ENCODE results near the gene RCOR1.

The RCOR1 gene

DNA sequence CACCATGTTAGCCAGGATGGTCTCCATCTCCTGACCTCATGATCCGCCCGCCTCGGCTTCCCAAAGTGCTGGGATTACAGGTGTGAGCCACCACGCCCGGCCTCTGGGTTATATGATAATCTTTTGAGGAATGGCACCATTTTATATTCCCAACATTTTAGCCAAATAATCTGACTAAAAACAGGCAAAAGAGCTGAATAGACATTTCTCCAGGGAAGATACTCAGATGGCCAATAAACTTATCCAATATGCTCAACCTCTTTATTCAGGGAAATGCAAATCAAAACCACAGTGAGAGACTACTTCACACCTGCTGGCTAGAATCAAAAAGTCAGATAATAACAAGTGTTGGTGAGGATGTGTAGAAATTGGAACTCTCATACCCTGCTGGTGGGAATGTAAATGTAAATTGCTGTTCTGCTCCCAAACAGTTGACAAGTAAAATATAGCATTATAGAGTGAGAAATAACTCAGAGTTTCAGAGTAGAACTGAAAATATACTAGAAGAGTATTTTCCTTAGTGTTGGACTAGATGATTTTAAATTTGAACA is 80.0 kb downstream of the RCOR1 start:
- no peak for DNase-seq (ENCODE audit: low read depth in 1 of 2, low spot score in 1 of 2)
- no peak for TF ChIP-seq SPI1 (IDR thresholded peaks at IDR 0.05; ENCODE audit: borderline replicate concordance, low read depth)
- TF ChIP-seq, protein P1, sequence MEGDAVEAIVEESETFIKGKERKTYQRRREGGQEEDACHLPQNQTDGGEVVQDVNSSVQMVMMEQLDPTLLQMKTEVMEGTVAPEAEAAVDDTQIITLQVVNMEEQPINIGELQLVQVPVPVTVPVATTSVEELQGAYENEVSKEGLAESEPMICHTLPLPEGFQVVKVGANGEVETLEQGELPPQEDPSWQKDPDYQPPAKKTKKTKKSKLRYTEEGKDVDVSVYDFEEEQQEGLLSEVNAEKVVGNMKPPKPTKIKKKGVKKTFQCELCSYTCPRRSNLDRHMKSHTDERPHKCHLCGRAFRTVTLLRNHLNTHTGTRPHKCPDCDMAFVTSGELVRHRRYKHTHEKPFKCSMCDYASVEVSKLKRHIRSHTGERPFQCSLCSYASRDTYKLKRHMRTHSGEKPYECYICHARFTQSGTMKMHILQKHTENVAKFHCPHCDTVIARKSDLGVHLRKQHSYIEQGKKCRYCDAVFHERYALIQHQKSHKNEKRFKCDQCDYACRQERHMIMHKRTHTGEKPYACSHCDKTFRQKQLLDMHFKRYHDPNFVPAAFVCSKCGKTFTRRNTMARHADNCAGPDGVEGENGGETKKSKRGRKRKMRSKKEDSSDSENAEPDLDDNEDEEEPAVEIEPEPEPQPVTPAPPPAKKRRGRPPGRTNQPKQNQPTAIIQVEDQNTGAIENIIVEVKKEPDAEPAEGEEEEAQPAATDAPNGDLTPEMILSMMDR (IDR thresholded peaks at IDR 0.05; ENCODE audit: insufficient read depth, low read length) = no peak
- no peak overlapping the region for H3K4me3 ChIP-seq (replicated peaks; ENCODE audit: insufficient read depth, low read length)
- H3K27ac ChIP-seq (replicated peaks) = no peak overlapping the region
- no peaks in the 10 kb centered on the region for H3K27me3 ChIP-seq (ENCODE audit: insufficient read depth, poor library complexity, severe bottlenecking)

DNA sequence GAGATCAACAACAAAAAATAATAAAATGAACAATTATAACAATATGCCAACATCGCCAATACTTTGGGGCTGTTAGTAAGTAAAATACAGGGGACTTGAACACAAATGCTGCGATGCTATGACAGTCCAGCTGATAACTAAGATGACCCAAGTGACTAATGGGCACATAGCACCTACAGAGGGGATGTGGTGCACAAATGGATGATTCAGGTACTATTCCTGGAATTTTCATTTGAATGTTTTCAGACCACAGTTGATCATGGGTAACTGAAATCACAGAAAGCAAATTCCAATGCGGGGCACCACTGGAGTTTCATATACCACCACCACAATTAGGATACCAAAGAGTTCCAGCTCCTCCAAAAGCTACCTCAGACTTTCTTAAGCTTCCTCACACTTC is 82.9 kb downstream of the RCOR1 start:
- Histone ChIP-seq H3K27ac (replicated peaks) (no peak overlapping the region), H3K27me3 (ENCODE audit: insufficient read depth, poor library complexity, severe bottlenecking) (no peaks in the 10 kb centered on the region), H3K4me3 (replicated peaks; ENCODE audit: insufficient read depth, low read length) (no peak overlapping the region)
- DNase-seq (ENCODE audit: low read depth in 1 of 2, low spot score in 1 of 2) = no peak
- TF ChIP-seq, protein P1 (IDR thresholded peaks at IDR 0.05; ENCODE audit: insufficient read depth, low read length) = no peak
- no peak for TF ChIP-seq SPI1 (IDR thresholded peaks at IDR 0.05; ENCODE audit: borderline replicate concordance, low read depth)
- TF ChIP-seq REST (IDR thresholded peaks at IDR 0.05; ENCODE audit: insufficient replicate concordance, low read depth) = no peak
- no peak for TF ChIP-seq GABPA (IDR thresholded peaks at IDR 0.05; ENCODE audit: low read depth)
- TF ChIP-seq POLR2AphosphoS5 (IDR thresholded peaks at IDR 0.05; ENCODE audit: low read depth) = no peak

GRCh38 chr14:102678394-102678793 is 85.9 kb downstream of the RCOR1 start:
- TF ChIP-seq GABPA (IDR thresholded peaks at IDR 0.05; ENCODE audit: low read depth) (no peak), SPI1 (IDR thresholded peaks at IDR 0.05; ENCODE audit: borderline replicate concordance, low read depth) (no peak), POLR2AphosphoS5 (IDR thresholded peaks at IDR 0.05; ENCODE audit: low read depth) (no peak), REST (IDR thresholded peaks at IDR 0.05; ENCODE audit: insufficient replicate concordance, low read depth) (no peak)
- TF ChIP-seq, protein P1 (IDR thresholded peaks at IDR 0.05; ENCODE audit: insufficient read depth, low read length) = no peak
- H3K27ac ChIP-seq (replicated peaks) = no peak overlapping the region

More at GRCh38 chr14:102678394-102678793, 85.9 kb downstream of the RCOR1 start:
- no peak overlapping the region for H3K4me3 ChIP-seq (replicated peaks; ENCODE audit: insufficient read depth, low read length)
- DNase-seq (ENCODE audit: low read depth in 1 of 2, low spot score in 1 of 2) = no peak
- no peaks in the 10 kb centered on the region for H3K27me3 ChIP-seq (ENCODE audit: insufficient read depth, poor library complexity, severe bottlenecking)

Data from HL-60 (cell line).